Endothelial cell of umbilical vein (primary cell): ENCODE data around the gene CHN2. TPM values are rescaled to one million over a fixed set of nuclear protein-coding genes. Genes with fewer than 3 reads are reported as not detected.

ENCODE experiments used
- BruUV-seq: library from RNA; stranded (reverse); fragments of 400-500 nt; replicated peaks from 2 replicates; lab custom pipeline; 2021; lab: Mats Ljungman, UMichigan
- CTCF ChIA-PET: fragments of 300-600, 350-600 bp; sonication (Branson Sonifier 250); formaldehyde crosslinking; loops from one replicate; lab custom pipeline; 2021; ENCODE audit warnings: antibody characterized with exemption, inconsistent platforms; lab: Charles Lee
- POLR2A ChIA-PET: fragments of 300-600, 350-600 bp; sonication (Branson Sonifier 250); formaldehyde crosslinking; loops from one replicate; lab custom pipeline; 2021; ENCODE audit warnings: antibody characterized with exemption, inconsistent platforms; lab: Charles Lee
- DNase-seq: peaks from one replicate; pipeline ENCODE4 v3.0.0-alpha.2; 2011; ENCODE audit warnings: low read depth, low spot score
- FAIRE-seq: peaks from 2 replicates; lab custom pipeline; 2011; peaks lifted over from hg19 to GRCh38; lab: Jason Lieb, UNC
- H2AFZ ChIP-seq: 2 replicates; pipeline ENCODE4 v1.6.0; 2012; ENCODE audit warnings: low read depth, low read length, control low read depth, inconsistent platforms
- H3K27ac ChIP-seq: 2 replicates; pipeline ENCODE4 v1.5.1; 2011; ENCODE audit warnings: low read depth, mild to moderate bottlenecking, control low read depth, low read length, moderate library complexity; ENCODE audit not compliant: insufficient read depth
- H3K27me3 ChIP-seq, 2 experiments: 2 replicates each; pipeline versions ENCODE4 v1.6.0 to v1.6.1; 2011; ENCODE audit warnings: low read length in 2 of 2, mixed read lengths in 1 of 2; ENCODE audit not compliant: control insufficient read depth in 2 of 2, insufficient read depth in 2 of 2
- H3K36me3 ChIP-seq, 2 experiments: 2 replicates in 1 of 2; 3 replicates in 1 of 2; pipeline ENCODE4 v1.5.1; 2011; ENCODE audit warnings: low read length in 2 of 2, mild to moderate bottlenecking in 1 of 2, moderate library complexity in 1 of 2; ENCODE audit not compliant: control insufficient read depth in 2 of 2, insufficient read depth in 2 of 2; ENCODE audit errors: extremely low read depth in 1 of 2
- H3K4me1 ChIP-seq: 3 replicates; pipeline ENCODE4 v1.5.1; 2011; ENCODE audit warnings: mild to moderate bottlenecking, low read length; ENCODE audit not compliant: control insufficient read depth, insufficient read depth; ENCODE audit errors: extremely low read depth
- H3K4me2 ChIP-seq: 2 replicates; pipeline ENCODE4 v1.6.1; 2011; ENCODE audit warnings: low read length, control low read depth, mixed read lengths; ENCODE audit not compliant: insufficient read depth
- H3K4me3 ChIP-seq, 3 experiments: fragments of 200-600 bp in 1 of 3; sonication (generic), shearing (Covaris generic) in 1 of 3; replicated peaks in 1 of 3; 2 replicates each; pipeline ENCODE4 v1.5.1; 2011 to 2016; ENCODE audit warnings: control low read depth in 3 of 3, low read length in 3 of 3, mild to moderate bottlenecking in 2 of 3, inconsistent platforms in 1 of 3, low read depth in 1 of 3, moderate library complexity in 1 of 3; ENCODE audit not compliant: insufficient read depth in 1 of 3
- H3K79me2 ChIP-seq: 2 replicates; pipeline ENCODE4 v1.6.0; 2012; ENCODE audit warnings: low read length, inconsistent platforms; ENCODE audit not compliant: control insufficient read depth, insufficient read depth
- H3K9ac ChIP-seq: replicated peaks from 2 replicates; pipeline ENCODE3; 2011; ENCODE audit warnings: low read length, control low read depth; ENCODE audit not compliant: insufficient read depth; ENCODE audit errors: extremely low read depth
- H3K9me1 ChIP-seq: replicated peaks from 3 replicates; pipeline ENCODE4 v1.6.0; 2011; ENCODE audit warnings: mild to moderate bottlenecking, low read length; ENCODE audit not compliant: control insufficient read depth, insufficient read depth; ENCODE audit errors: extremely low read depth
- H3K9me3 ChIP-seq: replicated peaks from 2 replicates; pipeline ENCODE4 v1.5.1; 2012; ENCODE audit warnings: low read length, inconsistent platforms; ENCODE audit not compliant: control insufficient read depth, insufficient read depth
- H4K20me1 ChIP-seq: replicated peaks from 2 replicates; pipeline ENCODE3; 2011; ENCODE audit warnings: mild to moderate bottlenecking, low read length; ENCODE audit not compliant: control insufficient read depth, insufficient read depth; ENCODE audit errors: extremely low read depth
- CTCF ChIP-seq, 2 donors: IDR thresholded peaks; 1 replicate in 1 of 2; 2 replicates in 1 of 2; pipeline ENCODE4 v1.5.1; 2011; ENCODE audit warnings: low read length in 2 of 2, mild to moderate bottlenecking in 2 of 2, moderate library complexity in 2 of 2, control low read depth in 1 of 2, inconsistent platforms in 1 of 2, low read depth in 1 of 2; ENCODE audit not compliant: insufficient read depth in 1 of 2; ENCODE audit errors: extremely low read depth in 1 of 2
- EZH2 ChIP-seq: IDR thresholded peaks from 2 replicates; pipeline ENCODE4 v1.6.1; 2012; ENCODE audit warnings: borderline replicate concordance, low read depth, mild to moderate bottlenecking, moderate library complexity, low read length, inconsistent platforms; ENCODE audit not compliant: severe bottlenecking
- FOS ChIP-seq: IDR thresholded peaks from 2 replicates; pipeline ENCODE4 v1.6.1; 2011; ENCODE audit warnings: mild to moderate bottlenecking, low read length, moderate library complexity, borderline replicate concordance; ENCODE audit not compliant: insufficient read depth
- GATA2 ChIP-seq: IDR thresholded peaks from 2 replicates; pipeline ENCODE4 v1.7.0; 2011; ENCODE audit warnings: low read depth, mild to moderate bottlenecking, moderate library complexity, mixed read lengths, low read length; ENCODE audit not compliant: insufficient read length, insufficient read depth
- JUN ChIP-seq: IDR thresholded peaks from 2 replicates; pipeline ENCODE4 v1.6.1; 2011; ENCODE audit warnings: borderline replicate concordance, low read depth; ENCODE audit not compliant: insufficient read length, insufficient read depth
- MAX ChIP-seq: IDR thresholded peaks from 2 replicates; pipeline ENCODE4 v1.6.1; 2011; ENCODE audit not compliant: insufficient read depth, insufficient read length
- MYC ChIP-seq: IDR thresholded peaks from one replicate; pipeline ENCODE4 v1.6.1; 2011; ENCODE audit warnings: mild to moderate bottlenecking, low read depth, low read length
- POLR2A ChIP-seq: IDR thresholded peaks from 2 replicates; pipeline ENCODE4 v1.6.1; 2012; ENCODE audit warnings: low read depth, mild to moderate bottlenecking, control low read depth, low read length
- POLR2AphosphoS5 ChIP-seq: IDR thresholded peaks from 2 replicates; pipeline ENCODE4 v1.6.1; 2012; ENCODE audit warnings: low read depth, mild to moderate bottlenecking, control low read depth, low read length, moderate library complexity; ENCODE audit not compliant: insufficient read depth
- dilution Hi-C: fragments of 300-500 bp; cut with MboI; formaldehyde crosslinking; loops from one replicate; pipeline ENCODE4 v1.15.0; 2019; ENCODE audit warnings: low sequenced_read_pairs; ENCODE audit not compliant: extremely low pct_ligation_motif_present
- intact Hi-C: fragments of 100-400 bp; cut with micrococcal nuclease; formaldehyde crosslinking; loops from one replicate; pipeline ENCODE4 v1.10.0; 2022
- polyA plus RNA-seq, 4 experiments: library from polyadenylated mRNA; depleted of rRNA in 3 of 4; stranded (reverse) in 3 of 4; unstranded in 1 of 4; fragments of >200 nt; gene quantifications; 2 replicates each; pipeline versions ENCODE4 v1.2.1 to v1.2.3, GENCODE V29; 2011 to 2012; ENCODE audit warnings: missing spikeins in 1 of 4
- total RNA-seq: library from RNA; stranded (reverse); gene quantifications from 2 replicates; pipeline ENCODE4 v1.2.3, GENCODE V29; 2021

Gene CHN2
- total and polyA plus RNA-seq, 2 donors (not counting 3 experiments of a cell fraction or from before 2014, with no cell fraction given): 1.4 to 5.0 TPM

GRCh38 chr7:29192811-29193210 lies 1.8 kb upstream of the CHN2 start:
- Histone ChIP-seq H4K20me1 (no peaks in the 10 kb centered on the region), H3K9me3 (no peaks in the 10 kb centered on the region), H3K4me1 (peaks cover 8% of the 10 kb centered on the region), H2AFZ (no peak overlapping the region), H3K27ac (no peak overlapping the region), H3K4me2 (no peak overlapping the region), H3K9me1 (no peaks in the 10 kb centered on the region), H3K4me3 (no peak overlapping the region), H3K36me3 (no peaks in the 10 kb centered on the region), H3K9ac (no peak overlapping the region), H3K27me3 (peaks cover 14 to 33% of the 10 kb centered on the region in 2 experiments), H3K79me2 (no peaks in the 10 kb centered on the region)
- intact Hi-C loops (no loop called here), dilution Hi-C loops (no loop called here)
- TF ChIP-seq FOS: no peak
- TF ChIP-seq POLR2A: no peak
- ChIA-PET POLR2A (no interaction called here), CTCF (interaction anchor here (2.0 kb wide), 1 partner anchor 86 kb away, joined by 4 read pairs; no protein-coding TSS in a partner anchor)
- BruUV-seq: no TSS peak
- DNase-seq (no peak), FAIRE-seq (no peak)

GRCh38 chr7:29193316-29194205 lies 1.0 kb upstream of the CHN2 start:
- Histone ChIP-seq H2AFZ (peak overlapping the region; percentile 13), H3K79me2 (no peaks in the 10 kb centered on the region), H3K4me2 (no peak overlapping the region), H3K9me3 (no peaks in the 10 kb centered on the region), H3K4me1 (peaks cover 8% of the 10 kb centered on the region), H3K4me3 (peak overlapping the region in 1 of 3 experiments; percentile 88), H3K27me3 (peaks cover 14 to 33% of the 10 kb centered on the region in 2 experiments), H3K36me3 (no peaks in the 10 kb centered on the region), H4K20me1 (no peaks in the 10 kb centered on the region), H3K27ac (no peak overlapping the region), H3K9ac (no peak overlapping the region), H3K9me1 (no peaks in the 10 kb centered on the region)
- POLR2A ChIA-PET: no interaction called here
- dilution Hi-C loops (no loop called here), intact Hi-C loops (loop anchor here (1.0 to 2.0 kb wide), 4 partner anchors 71 to 267 kb away; no protein-coding TSS in a partner anchor)
- CTCF ChIA-PET: interaction anchor here (1.1 to 2.4 kb wide), 3 partner anchors 87 to 266 kb away, joined by 4 to 8 read pairs (median 4); no protein-coding TSS in a partner anchor
- no peak for TF ChIP-seq CTCF (IDR thresholded peaks at IDR 0.05; ENCODE audit: extremely low read depth in 1 of 2, insufficient read depth in 1 of 2, low read depth in 1 of 2, low read length in 2 of 2)
- TF ChIP-seq EZH2: no peak
- TF ChIP-seq MAX: no peak
- TF ChIP-seq MYC: no peak
- TF ChIP-seq JUN: no peak
- no peak for TF ChIP-seq GATA2
- TF ChIP-seq POLR2A: no peak
- TF ChIP-seq FOS: no peak
- no peak for TF ChIP-seq POLR2AphosphoS5
- no peak for DNase-seq
- no peak for FAIRE-seq
- BruUV-seq: no TSS peak
